Sigmoid colon (tissue), 4 donors: ENCODE results near the gene NTN1.

Source experiments
- CTCF ChIP-seq, 4 experiments: fragments of 450-650 bp in 3 of 4; fragments of 200-600 bp in 1 of 4; IDR thresholded peaks; one replicate each; pipeline ENCODE4 v1.5.1; 2016 to 2019; ENCODE audit warnings: antibody characterized with exemption in 4 of 4, mild to moderate bottlenecking in 3 of 4, moderate library complexity in 2 of 4
- EP300 ChIP-seq, 4 donors: sonication (generic); formaldehyde crosslinking; IDR thresholded peaks; one replicate each; pipeline ENCODE4 v1.6.1; 2017; ENCODE audit warnings: antibody characterized with exemption in 4 of 4
- POLR2A ChIP-seq, 2 donors: fragments of 450-650 bp; IDR thresholded peaks; one replicate each; pipeline ENCODE4 v1.6.1; 2016; ENCODE audit warnings: antibody characterized with exemption in 2 of 2, mild to moderate bottlenecking in 2 of 2, moderate library complexity in 2 of 2
- POLR2AphosphoS5 ChIP-seq, 4 donors: sonication (generic); formaldehyde crosslinking; IDR thresholded peaks; one replicate each; pipeline ENCODE4 v1.6.1; 2017; ENCODE audit warnings: antibody characterized with exemption in 4 of 4

DNA sequence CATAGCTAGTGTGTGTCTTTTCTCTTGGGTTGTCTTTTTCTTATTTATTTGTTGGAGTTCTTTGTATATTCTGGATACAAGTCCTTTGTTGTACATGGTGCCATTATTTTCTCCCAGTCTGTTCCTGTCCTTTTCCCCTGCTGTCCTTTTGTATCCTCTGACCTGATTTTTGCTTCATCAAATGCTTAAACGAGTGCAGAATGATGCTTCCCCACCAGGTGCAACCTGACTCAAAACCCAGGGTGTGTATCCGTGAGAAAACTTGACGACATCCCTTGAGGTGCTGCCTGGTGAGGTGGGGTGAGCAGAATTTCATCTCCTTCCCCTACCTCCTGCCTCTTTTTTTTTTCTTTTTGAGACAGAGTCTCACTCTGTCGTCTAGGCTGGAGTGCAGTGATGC, 88.6 kb downstream of the NTN1 start:
- no peak for TF ChIP-seq CTCF (IDR thresholded peaks at IDR 0.05)
- TF ChIP-seq POLR2A (IDR thresholded peaks at IDR 0.05) = no peak
- no peak for TF ChIP-seq POLR2AphosphoS5 (IDR thresholded peaks at IDR 0.05)
- no peak for TF ChIP-seq EP300 (IDR thresholded peaks at IDR 0.05)
